Fibroblast of skin of right biceps (primary cell): ENCODE results near the gene MARS1.

ENCODE experiments used
- DNase-seq: peaks from one replicate; pipeline ENCODE4 v3.0.0-alpha.2; 2013

MARS1 gene

GRCh38 chr12:57459055-57459749 is 28.7 kb upstream of the MARS1 start:
- peak; percentile 96 for DNase-seq

GRCh38 chr12:57459750-57460467 is 28.0 kb upstream of the MARS1 start, which contains the start of gene GLI1:
Gene GLI1, plus strand, starts transcription at chr12:57459785. Its CDS starts 3,907 bp downstream, at chr12:57463692.
- DNase-seq = peak; percentile 65

DNA sequence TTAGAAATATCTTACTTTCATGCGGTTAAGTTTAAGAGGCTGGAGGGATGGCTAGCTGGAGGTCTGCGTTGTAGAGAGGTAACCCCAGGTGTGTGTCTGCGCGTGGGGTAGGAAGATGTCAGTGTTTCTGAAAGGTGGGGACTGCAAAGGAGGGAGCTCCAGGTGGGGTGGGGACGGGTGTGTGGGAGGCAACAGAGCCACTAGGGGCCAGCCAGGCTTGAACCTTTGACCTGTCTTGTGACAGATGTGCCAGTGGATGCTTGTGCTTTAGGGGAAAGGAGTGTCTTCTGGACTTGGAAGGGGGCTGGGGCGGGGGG is 27.4 kb upstream of the MARS1 start:
- DNase-seq = no peak

DNA sequence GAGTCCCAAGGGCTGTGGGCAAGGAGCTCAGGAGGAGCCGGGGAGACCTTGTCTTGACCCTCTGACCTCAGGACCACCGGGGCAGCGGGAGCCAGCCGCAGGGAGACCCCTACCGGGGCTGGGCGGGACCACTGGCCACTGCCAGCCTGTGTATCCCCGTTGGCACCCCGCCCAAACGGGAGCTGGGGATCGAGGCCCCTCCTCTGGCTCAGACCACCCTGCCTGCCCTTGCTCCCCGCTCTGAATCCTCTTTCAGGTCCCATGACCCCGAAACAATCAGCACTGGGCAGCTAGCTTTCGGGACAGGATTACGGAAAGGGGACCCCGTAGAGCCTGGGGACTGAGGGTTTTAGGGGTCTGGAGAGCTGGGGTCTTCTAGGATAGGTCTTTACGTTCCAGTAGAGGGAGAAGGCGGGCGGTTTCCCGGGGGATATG is 27.0 kb upstream of the MARS1 start:
- no peak for DNase-seq

- peak; percentile 88 for DNase-seq
Measured at GRCh38 chr12:57461276-57461916, 26.5 kb upstream of the MARS1 start.

- no peak for DNase-seq
Measured at GRCh38 chr12:57461917-57462250, 26.0 kb upstream of the MARS1 start.

- peak; percentile 93 for DNase-seq
Measured at GRCh38 chr12:57462251-57462911, 25.5 kb upstream of the MARS1 start.

DNA sequence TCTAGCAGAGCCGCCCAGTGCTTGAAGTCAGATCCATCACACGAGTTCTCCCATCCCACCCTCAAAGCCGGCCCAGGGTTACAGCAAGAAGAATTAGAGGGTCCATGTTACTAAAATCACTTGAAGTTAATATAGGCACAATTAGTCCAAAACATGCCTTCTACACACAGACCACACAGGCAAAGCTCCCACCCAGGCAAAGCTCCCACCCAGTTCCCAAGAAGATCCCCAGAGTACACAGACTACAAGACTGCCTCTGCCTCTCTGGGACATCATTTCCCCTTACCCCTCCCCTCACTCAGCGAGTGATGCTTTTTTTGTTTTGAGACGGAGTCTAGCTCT is 25.0 kb upstream of the MARS1 start:
- DNase-seq = no peak

GRCh38 chr12:57464569-57464968 is 23.3 kb upstream of the MARS1 start:
- no peak for DNase-seq

DNA sequence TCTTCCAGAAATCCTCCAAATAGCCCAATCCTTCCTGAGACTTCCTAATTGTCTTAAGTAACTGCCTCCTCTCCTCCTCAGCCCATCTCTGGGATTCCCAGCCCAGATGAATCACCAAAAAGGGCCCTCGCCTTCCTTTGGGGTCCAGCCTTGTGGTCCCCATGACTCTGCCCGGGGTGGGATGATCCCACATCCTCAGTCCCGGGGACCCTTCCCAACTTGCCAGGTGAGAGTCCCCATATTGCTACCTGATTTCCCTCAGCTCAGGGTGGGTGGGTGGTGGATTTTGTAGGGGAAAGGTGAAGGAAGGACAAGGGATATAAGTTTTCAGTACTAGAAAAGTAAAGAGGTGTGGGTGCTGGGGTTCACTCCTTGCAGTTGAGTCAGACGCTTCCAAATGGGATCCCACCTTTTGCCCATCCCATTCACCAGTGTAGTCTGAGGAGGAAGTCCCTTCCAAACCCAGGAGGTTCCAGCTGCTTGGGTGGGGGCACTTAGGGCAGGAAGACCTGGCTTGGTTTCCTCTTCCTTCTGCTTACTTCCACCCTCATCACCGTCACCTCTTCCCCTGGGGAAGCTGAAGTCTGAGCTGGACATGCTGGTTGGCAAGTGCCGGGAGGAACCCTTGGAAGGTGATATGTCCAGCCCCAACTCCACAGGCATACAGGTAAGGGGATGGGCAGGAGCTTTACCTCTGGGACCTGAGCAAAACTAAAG is 22.7 kb upstream of the MARS1 start:
- no peak for DNase-seq

DNA sequence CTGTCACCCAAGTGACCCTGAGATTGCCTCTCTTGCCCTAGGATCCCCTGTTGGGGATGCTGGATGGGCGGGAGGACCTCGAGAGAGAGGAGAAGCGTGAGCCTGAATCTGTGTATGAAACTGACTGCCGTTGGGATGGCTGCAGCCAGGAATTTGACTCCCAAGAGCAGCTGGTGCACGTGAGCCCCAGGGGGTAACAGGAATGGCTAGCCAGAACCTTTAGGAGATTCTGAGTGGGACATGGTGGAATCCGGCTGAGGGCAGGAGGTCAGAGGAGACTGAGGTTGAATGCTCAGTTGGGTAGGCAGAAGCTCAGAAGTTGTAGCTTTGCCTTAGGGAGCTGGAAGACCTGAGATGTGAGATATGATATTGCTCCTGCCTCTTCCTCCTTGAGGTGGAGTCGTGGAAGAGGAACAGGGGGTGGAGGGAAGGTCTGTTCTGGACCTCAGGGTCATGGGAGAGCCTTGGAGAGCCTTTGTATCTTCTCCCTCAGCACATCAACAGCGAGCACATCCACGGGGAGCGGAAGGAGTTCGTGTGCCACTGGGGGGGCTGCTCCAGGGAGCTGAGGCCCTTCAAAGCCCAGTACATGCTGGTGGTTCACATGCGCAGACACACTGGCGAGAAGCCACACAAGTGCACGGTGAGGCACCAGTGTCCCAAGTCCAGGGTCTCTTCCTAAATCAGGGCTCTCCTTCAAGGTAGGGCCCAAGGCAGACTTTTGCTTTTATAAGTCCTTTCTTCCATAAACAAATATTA is 21.9 kb upstream of the MARS1 start:
- DNase-seq = no peak

- DNase-seq = no peak
Measured at GRCh38 chr12:57467212-57467874, 20.5 kb upstream of the MARS1 start.

- no peak for DNase-seq
Measured at GRCh38 chr12:57467915-57468314, 20.0 kb upstream of the MARS1 start.

DNA sequence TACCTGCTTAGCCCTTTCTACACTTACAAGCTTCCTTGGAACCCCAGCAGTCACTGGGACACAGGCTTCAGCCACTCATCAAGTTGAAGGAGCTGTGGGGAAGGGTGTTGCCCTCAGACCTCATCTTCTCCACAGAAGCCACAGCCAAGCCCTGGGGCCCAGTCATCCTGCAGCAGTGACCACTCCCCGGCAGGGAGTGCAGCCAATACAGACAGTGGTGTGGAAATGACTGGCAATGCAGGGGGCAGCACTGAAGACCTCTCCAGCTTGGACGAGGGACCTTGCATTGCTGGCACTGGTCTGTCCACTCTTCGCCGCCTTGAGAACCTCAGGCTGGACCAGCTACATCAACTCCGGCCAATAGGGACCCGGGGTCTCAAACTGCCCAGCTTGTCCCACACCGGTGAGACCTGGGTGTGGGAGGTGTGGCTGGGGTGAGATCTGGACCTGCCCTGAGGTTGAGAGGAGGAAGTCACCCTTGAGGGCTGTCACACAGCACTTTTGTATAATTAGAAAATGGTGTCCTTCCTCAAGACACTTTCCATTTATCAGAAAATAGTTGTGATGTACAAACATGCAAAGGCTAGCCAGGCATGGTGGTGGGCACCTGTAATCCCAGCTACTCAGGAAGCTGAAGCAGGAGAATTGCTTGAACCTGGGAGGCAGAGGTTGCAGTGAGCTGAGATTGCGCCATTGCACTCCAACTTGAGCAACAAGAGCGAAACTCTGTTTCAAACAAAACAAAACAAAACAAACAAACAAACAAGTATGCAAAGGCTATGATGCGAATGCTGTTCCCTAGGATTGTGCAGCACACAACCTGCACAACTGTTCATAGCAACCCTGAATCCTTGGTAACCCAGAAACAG is 18.3 kb upstream of the MARS1 start:
- DNase-seq = no peak

DNA sequence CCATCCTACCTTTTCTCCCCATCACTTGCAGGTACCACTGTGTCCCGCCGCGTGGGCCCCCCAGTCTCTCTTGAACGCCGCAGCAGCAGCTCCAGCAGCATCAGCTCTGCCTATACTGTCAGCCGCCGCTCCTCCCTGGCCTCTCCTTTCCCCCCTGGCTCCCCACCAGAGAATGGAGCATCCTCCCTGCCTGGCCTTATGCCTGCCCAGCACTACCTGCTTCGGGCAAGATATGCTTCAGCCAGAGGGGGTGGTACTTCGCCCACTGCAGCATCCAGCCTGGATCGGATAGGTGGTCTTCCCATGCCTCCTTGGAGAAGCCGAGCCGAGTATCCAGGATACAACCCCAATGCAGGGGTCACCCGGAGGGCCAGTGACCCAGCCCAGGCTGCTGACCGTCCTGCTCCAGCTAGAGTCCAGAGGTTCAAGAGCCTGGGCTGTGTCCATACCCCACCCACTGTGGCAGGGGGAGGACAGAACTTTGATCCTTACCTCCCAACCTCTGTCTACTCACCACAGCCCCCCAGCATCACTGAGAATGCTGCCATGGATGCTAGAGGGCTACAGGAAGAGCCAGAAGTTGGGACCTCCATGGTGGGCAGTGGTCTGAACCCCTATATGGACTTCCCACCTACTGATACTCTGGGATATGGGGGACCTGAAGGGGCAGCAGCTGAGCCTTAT is 17.4 kb upstream of the MARS1 start:
- DNase-seq = no peak

- no peak for DNase-seq
Measured at GRCh38 chr12:57470970-57471656, 16.8 kb upstream of the MARS1 start.

DNA sequence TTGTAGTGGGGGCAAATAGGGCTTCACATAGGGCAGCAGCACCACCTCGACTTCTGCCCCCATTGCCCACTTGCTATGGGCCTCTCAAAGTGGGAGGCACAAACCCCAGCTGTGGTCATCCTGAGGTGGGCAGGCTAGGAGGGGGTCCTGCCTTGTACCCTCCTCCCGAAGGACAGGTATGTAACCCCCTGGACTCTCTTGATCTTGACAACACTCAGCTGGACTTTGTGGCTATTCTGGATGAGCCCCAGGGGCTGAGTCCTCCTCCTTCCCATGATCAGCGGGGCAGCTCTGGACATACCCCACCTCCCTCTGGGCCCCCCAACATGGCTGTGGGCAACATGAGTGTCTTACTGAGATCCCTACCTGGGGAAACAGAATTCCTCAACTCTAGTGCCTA is 16.2 kb upstream of the MARS1 start:
- no peak for DNase-seq

GRCh38 chr12:57472391-57472790 is 15.5 kb upstream of the MARS1 start:
- no peak for DNase-seq

DNA sequence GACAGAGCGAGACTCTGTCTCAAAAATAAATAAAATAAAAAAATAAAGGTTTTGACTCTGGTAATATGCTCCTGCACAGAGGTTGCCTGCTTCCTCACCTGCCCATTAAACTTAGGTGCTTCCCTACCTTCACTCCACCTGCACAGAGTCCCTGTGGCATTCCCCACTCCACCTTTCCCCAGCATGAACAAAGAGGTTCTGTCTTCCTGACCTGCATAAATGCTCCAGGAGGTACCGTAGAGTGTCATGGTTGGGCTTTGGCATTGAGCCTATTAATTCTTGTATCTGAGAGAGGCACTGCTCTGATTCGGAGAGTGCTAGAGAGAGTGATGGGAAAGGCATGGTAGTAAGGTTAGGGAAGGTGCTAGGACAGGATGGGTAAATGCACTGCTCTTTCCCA is 14.5 kb upstream of the MARS1 start:
- no peak for DNase-seq

- no peak for DNase-seq
Measured at GRCh38 chr12:57473886-57474285, 14.0 kb upstream of the MARS1 start.
